BE2C (cell line): Measurements from ENCODE around the gene METTL8.

Source experiments
- DNase-seq: peaks from one replicate; pipeline ENCODE4 v3.0.0-alpha.2; 2020
- H3K27me3 ChIP-seq: fragments of 250-450 bp; sonication (Bioruptor Pico); 2 replicates; pipeline ENCODE4 v1.5.1; 2020; ENCODE audit warnings: mild to moderate bottlenecking
- H3K36me3 ChIP-seq: fragments of 250-450 bp; sonication (Bioruptor Pico); 2 replicates; pipeline ENCODE4 v1.5.1; 2020; ENCODE audit warnings: mild to moderate bottlenecking
- H3K4me1 ChIP-seq: fragments of 250-450 bp; sonication (Bioruptor Pico); 2 replicates; pipeline ENCODE4 v1.5.1; 2020
- H3K4me3 ChIP-seq: 2 replicates; pipeline ENCODE4 v1.5.1; 2011; ENCODE audit warnings: low read depth, low read length
- H3K9me3 ChIP-seq: fragments of 250-450 bp; sonication (Bioruptor Pico); 2 replicates; pipeline ENCODE4 v1.5.1; 2020
- CTCF ChIP-seq: IDR thresholded peaks from 2 replicates; pipeline ENCODE4 v1.5.1; 2012; ENCODE audit warnings: mild to moderate bottlenecking, low read depth, low read length

METTL8 gene

GRCh38 chr2:171411214-171411613 lies 22.6 kb downstream of the METTL8 start:
- Histone ChIP-seq H3K27me3 (no peaks in the 10 kb centered on the region), H3K36me3 (no peaks in the 10 kb centered on the region), H3K4me3 (no peak overlapping the region), H3K4me1 (no peaks in the 10 kb centered on the region), H3K9me3 (no peaks in the 10 kb centered on the region)
- no peak for TF ChIP-seq CTCF
- DNase-seq: no peak

GRCh38 chr2:171410624-171411023 lies 23.2 kb downstream of the METTL8 start:
- no peaks in the 10 kb centered on the region for H3K36me3 ChIP-seq
- DNase-seq: no peak
- no peak overlapping the region for H3K4me3 ChIP-seq

GRCh38 chr2:171410101-171410500 lies 23.7 kb downstream of the METTL8 start:
- Histone ChIP-seq H3K4me3 (no peak overlapping the region), H3K27me3 (no peaks in the 10 kb centered on the region), H3K9me3 (no peaks in the 10 kb centered on the region), H3K36me3 (no peaks in the 10 kb centered on the region), H3K4me1 (no peaks in the 10 kb centered on the region)
- TF ChIP-seq CTCF: no peak
- DNase-seq: no peak

More at GRCh38 chr2:171410624-171411023, 23.2 kb downstream of the METTL8 start:
- Histone ChIP-seq H3K4me1 (no peaks in the 10 kb centered on the region), H3K27me3 (no peaks in the 10 kb centered on the region), H3K9me3 (no peaks in the 10 kb centered on the region)
- no peak for TF ChIP-seq CTCF

- H3K4me3 ChIP-seq: no peak overlapping the region
- no peaks in the 10 kb centered on the region for H3K27me3 ChIP-seq
- no peaks in the 10 kb centered on the region for H3K4me1 ChIP-seq
- no peaks in the 10 kb centered on the region for H3K9me3 ChIP-seq
- no peak for DNase-seq
- no peaks in the 10 kb centered on the region for H3K36me3 ChIP-seq
- no peak for TF ChIP-seq CTCF
Observed at GRCh38 chr2:171409436-171409971, 24.3 kb downstream of the METTL8 start.

- no peak for TF ChIP-seq CTCF
- Histone ChIP-seq H3K36me3 (no peaks in the 10 kb centered on the region), H3K27me3 (no peaks in the 10 kb centered on the region), H3K4me1 (no peaks in the 10 kb centered on the region), H3K9me3 (no peaks in the 10 kb centered on the region), H3K4me3 (no peak overlapping the region)
- DNase-seq: no peak
Observed at GRCh38 chr2:171407676-171408044, 26.1 kb downstream of the METTL8 start.

- no peaks in the 10 kb centered on the region for H3K9me3 ChIP-seq
- no peaks in the 10 kb centered on the region for H3K36me3 ChIP-seq
- H3K27me3 ChIP-seq: no peaks in the 10 kb centered on the region
- H3K4me3 ChIP-seq: no peak overlapping the region
- DNase-seq: no peak
- no peak for TF ChIP-seq CTCF
- H3K4me1 ChIP-seq: no peaks in the 10 kb centered on the region
Observed at GRCh38 chr2:171407030-171407675, 26.6 kb downstream of the METTL8 start.
